ENCODE results near the gene GSG1L. TPM values are rescaled to one million over a fixed set of nuclear protein-coding genes. Genes with fewer than 3 reads are reported as not detected.

Gene GSG1L
- total and polyA plus RNA-seq, 9 of the 15 experiments (the other 6 are each of a cell fraction or from before 2014, with no cell fraction given) = not detected

DNA sequence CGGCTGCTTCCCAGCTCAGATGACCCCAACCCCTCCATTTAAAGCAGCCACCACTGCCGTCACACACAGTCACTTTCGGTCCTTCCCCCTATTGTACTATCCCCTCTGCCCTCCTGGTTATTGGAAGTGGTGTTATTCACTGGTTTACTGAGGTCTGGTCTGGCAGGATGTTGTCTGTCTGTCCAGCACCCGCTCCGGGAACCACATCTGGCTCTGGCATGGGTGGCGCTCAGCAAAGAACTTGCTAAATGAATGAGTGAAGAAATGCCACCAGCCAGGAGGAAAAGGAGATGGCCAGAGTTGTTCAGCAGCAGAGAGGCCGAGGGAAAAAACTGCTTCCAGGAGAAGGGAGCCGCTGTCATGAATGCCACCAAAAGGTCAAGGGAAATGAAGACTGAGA, 161.6 kb downstream of the GSG1L start (continued):
- TF ChIP-seq JUN (IDR thresholded peaks at IDR 0.05; ENCODE audit: borderline replicate concordance, low read depth, low read length) = no peak
- no peak for TF ChIP-seq JUN (CRISPR knock-in tag; IDR thresholded peaks at IDR 0.05; ENCODE audit: borderline replicate concordance)
- TF ChIP-seq, protein P1, sequence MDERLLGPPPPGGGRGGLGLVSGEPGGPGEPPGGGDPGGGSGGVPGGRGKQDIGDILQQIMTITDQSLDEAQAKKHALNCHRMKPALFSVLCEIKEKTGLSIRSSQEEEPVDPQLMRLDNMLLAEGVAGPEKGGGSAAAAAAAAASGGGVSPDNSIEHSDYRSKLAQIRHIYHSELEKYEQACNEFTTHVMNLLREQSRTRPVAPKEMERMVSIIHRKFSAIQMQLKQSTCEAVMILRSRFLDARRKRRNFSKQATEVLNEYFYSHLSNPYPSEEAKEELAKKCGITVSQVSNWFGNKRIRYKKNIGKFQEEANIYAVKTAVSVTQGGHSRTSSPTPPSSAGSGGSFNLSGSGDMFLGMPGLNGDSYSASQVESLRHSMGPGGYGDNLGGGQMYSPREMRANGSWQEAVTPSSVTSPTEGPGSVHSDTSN (CRISPR knock-in tag; IDR thresholded peaks at IDR 0.05; ENCODE audit: low read depth) = no peak
- TF ChIP-seq, protein P1 (tag; conservative IDR thresholded peaks at IDR 0.05; ENCODE audit: low read depth) = no peak
- TF ChIP-seq, protein P2, sequence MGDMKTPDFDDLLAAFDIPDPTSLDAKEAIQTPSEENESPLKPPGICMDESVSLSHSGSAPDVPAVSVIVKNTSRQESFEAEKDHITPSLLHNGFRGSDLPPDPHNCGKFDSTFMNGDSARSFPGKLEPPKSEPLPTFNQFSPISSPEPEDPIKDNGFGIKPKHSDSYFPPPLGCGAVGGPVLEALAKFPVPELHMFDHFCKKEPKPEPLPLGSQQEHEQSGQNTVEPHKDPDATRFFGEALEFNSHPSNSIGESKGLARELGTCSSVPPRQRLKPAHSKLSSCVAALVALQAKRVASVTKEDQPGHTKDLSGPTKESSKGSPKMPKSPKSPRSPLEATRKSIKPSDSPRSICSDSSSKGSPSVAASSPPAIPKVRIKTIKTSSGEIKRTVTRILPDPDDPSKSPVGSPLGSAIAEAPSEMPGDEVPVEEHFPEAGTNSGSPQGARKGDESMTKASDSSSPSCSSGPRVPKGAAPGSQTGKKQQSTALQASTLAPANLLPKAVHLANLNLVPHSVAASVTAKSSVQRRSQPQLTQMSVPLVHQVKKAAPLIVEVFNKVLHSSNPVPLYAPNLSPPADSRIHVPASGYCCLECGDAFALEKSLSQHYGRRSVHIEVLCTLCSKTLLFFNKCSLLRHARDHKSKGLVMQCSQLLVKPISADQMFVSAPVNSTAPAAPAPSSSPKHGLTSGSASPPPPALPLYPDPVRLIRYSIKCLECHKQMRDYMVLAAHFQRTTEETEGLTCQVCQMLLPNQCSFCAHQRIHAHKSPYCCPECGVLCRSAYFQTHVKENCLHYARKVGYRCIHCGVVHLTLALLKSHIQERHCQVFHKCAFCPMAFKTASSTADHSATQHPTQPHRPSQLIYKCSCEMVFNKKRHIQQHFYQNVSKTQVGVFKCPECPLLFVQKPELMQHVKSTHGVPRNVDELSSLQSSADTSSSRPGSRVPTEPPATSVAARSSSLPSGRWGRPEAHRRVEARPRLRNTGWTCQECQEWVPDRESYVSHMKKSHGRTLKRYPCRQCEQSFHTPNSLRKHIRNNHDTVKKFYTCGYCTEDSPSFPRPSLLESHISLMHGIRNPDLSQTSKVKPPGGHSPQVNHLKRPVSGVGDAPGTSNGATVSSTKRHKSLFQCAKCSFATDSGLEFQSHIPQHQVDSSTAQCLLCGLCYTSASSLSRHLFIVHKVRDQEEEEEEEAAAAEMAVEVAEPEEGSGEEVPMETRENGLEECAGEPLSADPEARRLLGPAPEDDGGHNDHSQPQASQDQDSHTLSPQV (IDR thresholded peaks at IDR 0.05) = no peak
- TF ChIP-seq ZNF384 (IDR thresholded peaks at IDR 0.05; ENCODE audit: low read depth, low read length) = no peak
- no peak for TF ChIP-seq ZNF696 (CRISPR knock-in tag; conservative IDR thresholded peaks at IDR 0.05)
- TF ChIP-seq ZNF124 (CRISPR knock-in tag; IDR thresholded peaks at IDR 0.05) = no peak
- TF ChIP-seq, protein P3, sequence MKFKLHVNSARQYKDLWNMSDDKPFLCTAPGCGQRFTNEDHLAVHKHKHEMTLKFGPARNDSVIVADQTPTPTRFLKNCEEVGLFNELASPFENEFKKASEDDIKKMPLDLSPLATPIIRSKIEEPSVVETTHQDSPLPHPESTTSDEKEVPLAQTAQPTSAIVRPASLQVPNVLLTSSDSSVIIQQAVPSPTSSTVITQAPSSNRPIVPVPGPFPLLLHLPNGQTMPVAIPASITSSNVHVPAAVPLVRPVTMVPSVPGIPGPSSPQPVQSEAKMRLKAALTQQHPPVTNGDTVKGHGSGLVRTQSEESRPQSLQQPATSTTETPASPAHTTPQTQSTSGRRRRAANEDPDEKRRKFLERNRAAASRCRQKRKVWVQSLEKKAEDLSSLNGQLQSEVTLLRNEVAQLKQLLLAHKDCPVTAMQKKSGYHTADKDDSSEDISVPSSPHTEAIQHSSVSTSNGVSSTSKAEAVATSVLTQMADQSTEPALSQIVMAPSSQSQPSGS (CRISPR knock-in tag; IDR thresholded peaks at IDR 0.05) = no peak
- TF ChIP-seq PRMT5 (CRISPR knock-in tag; IDR thresholded peaks at IDR 0.05) = no peak

Measured in K562 (cell line).